ENCODE measurements around the gene EXOSC5. TPM values are rescaled to one million over a fixed set of nuclear protein-coding genes. Genes with fewer than 3 reads are reported as not detected.

EXOSC5 gene
- polyA plus RNA-seq, 4 donors = 8.3 to 20.2 (median 14.2) TPM

- DNase-seq (ENCODE audit: low read depth in 4 of 4, low spot score in 3 of 4) = peak; percentile 51 to 59 (median 57)
These were observed 29.9 kb upstream of the EXOSC5 start, which contains the start of gene B3GNT8 for GRCh38 chr19:41426952-41427646. Gene B3GNT8, minus strand, starts transcription at chr19:41427374. Its CDS starts 596 bp downstream, at chr19:41426778.

GRCh38 chr19:41426116-41426841 is 29.1 kb upstream of the EXOSC5 start:
- DNase-seq (ENCODE audit: low read depth in 4 of 4, low spot score in 3 of 4) = no peak

GRCh38 chr19:41425174-41426115 is 28.3 kb upstream of the EXOSC5 start:
- DNase-seq (ENCODE audit: low read depth in 4 of 4, low spot score in 3 of 4) = no peak

GRCh38 chr19:41424335-41425173 is 27.4 kb upstream of the EXOSC5 start:
- DNase-seq (ENCODE audit: low read depth in 4 of 4, low spot score in 3 of 4) = no peak

- no peak for DNase-seq (ENCODE audit: low read depth in 4 of 4, low spot score in 3 of 4)
These were observed 25.8 kb upstream of the EXOSC5 start for GRCh38 chr19:41422955-41423354.

GRCh38 chr19:41422456-41422855 is 25.3 kb upstream of the EXOSC5 start:
- no peak for DNase-seq (ENCODE audit: low read depth in 4 of 4, low spot score in 3 of 4)

- no peak for DNase-seq (ENCODE audit: low read depth in 4 of 4, low spot score in 3 of 4)
These were observed 24.8 kb upstream of the EXOSC5 start for GRCh38 chr19:41421973-41422372.

- DNase-seq (ENCODE audit: low read depth in 4 of 4, low spot score in 3 of 4) = no peak
These were observed 24.2 kb upstream of the EXOSC5 start for GRCh38 chr19:41421314-41421713.

GRCh38 chr19:41420101-41420880 is 23.1 kb upstream of the EXOSC5 start:
- DNase-seq (ENCODE audit: low read depth in 4 of 4, low spot score in 3 of 4) = no peak

GRCh38 chr19:41416194-41416674 is 19.1 kb upstream of the EXOSC5 start:
- no peak for DNase-seq (ENCODE audit: low read depth in 4 of 4, low spot score in 3 of 4)

- no peak for DNase-seq (ENCODE audit: low read depth in 4 of 4, low spot score in 3 of 4)
These were observed 18.0 kb upstream of the EXOSC5 start for GRCh38 chr19:41415154-41415571.

- DNase-seq (ENCODE audit: low read depth in 4 of 4, low spot score in 3 of 4) = no peak
These were observed 17.3 kb upstream of the EXOSC5 start for GRCh38 chr19:41414461-41414860.

- no peak for DNase-seq (ENCODE audit: low read depth in 4 of 4, low spot score in 3 of 4)
These were observed 16.8 kb upstream of the EXOSC5 start for GRCh38 chr19:41413947-41414346.

- DNase-seq (ENCODE audit: low read depth in 4 of 4, low spot score in 3 of 4) = no peak
These were observed 15.8 kb upstream of the EXOSC5 start for GRCh38 chr19:41412953-41413352.

GRCh38 chr19:41411968-41412265 is 14.8 kb upstream of the EXOSC5 start:
- no peak for DNase-seq (ENCODE audit: low read depth in 4 of 4, low spot score in 3 of 4)

- DNase-seq (ENCODE audit: low read depth in 4 of 4, low spot score in 3 of 4) = no peak
These were observed 14.2 kb upstream of the EXOSC5 start for GRCh38 chr19:41411100-41411967.

GRCh38 chr19:41410336-41411054 is 13.3 kb upstream of the EXOSC5 start:
- DNase-seq (ENCODE audit: low read depth in 4 of 4, low spot score in 3 of 4) = no peak

GRCh38 chr19:41409288-41409687 is 12.1 kb upstream of the EXOSC5 start:
- DNase-seq (ENCODE audit: low read depth in 4 of 4, low spot score in 3 of 4) = no peak

Data from left renal pelvis (tissue), 4 donors.